HG03196 (cell line): ENCODE data around the gene CACNA2D3.

Source experiments
- ATAC-seq: cut with Tn5 transposase; IDR thresholded peaks from one replicate; pipeline ENCODE4 v1.9.1; 2021; ENCODE audit not compliant: unreplicated experiment

The CACNA2D3 gene

GRCh38 chr3:55014906-55015305, 892.6 kb downstream of the CACNA2D3 start:
- no peak for ATAC-seq

GRCh38 chr3:55017876-55018275, 895.5 kb downstream of the CACNA2D3 start:
- ATAC-seq = no peak

GRCh38 chr3:55030938-55031337, 908.6 kb downstream of the CACNA2D3 start:
- no peak for ATAC-seq

- ATAC-seq = no peak
Measured at GRCh38 chr3:55036883-55037577, 914.7 kb downstream of the CACNA2D3 start.

GRCh38 chr3:55042591-55042990, 920.2 kb downstream of the CACNA2D3 start:
- ATAC-seq = no peak

GRCh38 chr3:55044486-55044885, 922.1 kb downstream of the CACNA2D3 start:
- no peak for ATAC-seq

- no peak for ATAC-seq
Measured at GRCh38 chr3:55059027-55059629, 936.8 kb downstream of the CACNA2D3 start.

GRCh38 chr3:55060896-55061719, 938.8 kb downstream of the CACNA2D3 start:
- no peak for ATAC-seq

GRCh38 chr3:55061720-55062034, 939.3 kb downstream of the CACNA2D3 start:
- ATAC-seq = no peak

GRCh38 chr3:55064164-55064563, 941.8 kb downstream of the CACNA2D3 start:
- ATAC-seq = no peak

- ATAC-seq = no peak
Measured at GRCh38 chr3:55065331-55065730, 943.0 kb downstream of the CACNA2D3 start.

GRCh38 chr3:55066551-55067047, 944.2 kb downstream of the CACNA2D3 start:
- ATAC-seq = no peak

GRCh38 chr3:55069950-55070349, 947.6 kb downstream of the CACNA2D3 start:
- ATAC-seq = no peak

GRCh38 chr3:55074796-55075195, 952.4 kb downstream of the CACNA2D3 start:
- no peak for ATAC-seq

GRCh38 chr3:55075846-55076245, 953.5 kb downstream of the CACNA2D3 start:
- ATAC-seq = no peak

- no peak for ATAC-seq
Measured at GRCh38 chr3:55077726-55078125, 955.4 kb downstream of the CACNA2D3 start.

- no peak for ATAC-seq
Measured at GRCh38 chr3:55078876-55079275, 956.5 kb downstream of the CACNA2D3 start.

GRCh38 chr3:55085231-55085630, 962.9 kb downstream of the CACNA2D3 start:
- no peak for ATAC-seq

GRCh38 chr3:55089211-55089610, 966.9 kb downstream of the CACNA2D3 start:
- no peak for ATAC-seq

GRCh38 chr3:55090291-55090690, 967.9 kb downstream of the CACNA2D3 start:
- no peak for ATAC-seq

GRCh38 chr3:55090746-55091145, 968.4 kb downstream of the CACNA2D3 start:
- ATAC-seq = no peak
